ENCODE measurements around the gene SLC39A7.
"Not testable (repeated sequence)": the region's sequence is repeated elsewhere in the genome, so short reads cannot be mapped to it uniquely, and the experiment has no call there.

SLC39A7 gene

DNA sequence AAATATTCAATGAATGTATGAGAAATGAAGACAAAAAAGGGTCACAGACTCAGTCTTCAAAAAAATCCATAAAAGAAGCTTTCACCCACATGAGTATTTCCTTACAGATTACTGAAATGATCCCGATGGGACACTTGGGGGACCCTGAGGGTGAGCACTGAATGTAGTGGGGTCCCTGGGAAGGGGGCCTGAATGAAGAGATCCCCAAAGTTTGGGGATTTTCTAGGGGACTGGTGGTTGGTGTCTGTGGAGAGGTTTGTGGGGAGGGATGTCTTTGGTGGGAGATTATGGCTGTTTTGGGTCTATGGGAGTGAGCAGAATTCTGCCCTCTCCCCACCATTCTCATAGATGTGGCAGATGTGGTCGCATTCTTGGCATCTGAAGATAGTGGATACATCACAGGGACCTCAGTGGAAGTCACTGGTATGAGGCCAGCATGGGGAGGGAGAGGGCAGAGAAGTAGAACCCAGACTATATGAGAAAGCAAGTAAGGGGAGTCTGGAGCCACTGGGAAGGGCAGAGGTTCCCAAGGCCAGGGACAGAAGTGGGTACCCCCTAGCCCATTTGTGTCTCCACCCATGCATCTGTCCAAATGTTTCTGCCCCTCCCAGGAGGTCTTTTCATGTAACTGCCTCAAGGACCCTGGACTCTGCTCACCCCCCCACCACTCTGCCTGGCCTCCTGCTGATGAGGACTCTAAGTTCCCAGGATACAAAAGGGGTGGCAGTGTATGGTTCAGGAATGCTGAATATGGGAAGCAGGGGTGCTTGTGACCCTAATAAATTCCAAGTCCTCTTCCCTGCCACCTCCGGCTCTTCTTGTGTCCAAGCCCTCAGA, 5.6 kb downstream of the SLC39A7 start:
- no peak for DNase-seq

DNA sequence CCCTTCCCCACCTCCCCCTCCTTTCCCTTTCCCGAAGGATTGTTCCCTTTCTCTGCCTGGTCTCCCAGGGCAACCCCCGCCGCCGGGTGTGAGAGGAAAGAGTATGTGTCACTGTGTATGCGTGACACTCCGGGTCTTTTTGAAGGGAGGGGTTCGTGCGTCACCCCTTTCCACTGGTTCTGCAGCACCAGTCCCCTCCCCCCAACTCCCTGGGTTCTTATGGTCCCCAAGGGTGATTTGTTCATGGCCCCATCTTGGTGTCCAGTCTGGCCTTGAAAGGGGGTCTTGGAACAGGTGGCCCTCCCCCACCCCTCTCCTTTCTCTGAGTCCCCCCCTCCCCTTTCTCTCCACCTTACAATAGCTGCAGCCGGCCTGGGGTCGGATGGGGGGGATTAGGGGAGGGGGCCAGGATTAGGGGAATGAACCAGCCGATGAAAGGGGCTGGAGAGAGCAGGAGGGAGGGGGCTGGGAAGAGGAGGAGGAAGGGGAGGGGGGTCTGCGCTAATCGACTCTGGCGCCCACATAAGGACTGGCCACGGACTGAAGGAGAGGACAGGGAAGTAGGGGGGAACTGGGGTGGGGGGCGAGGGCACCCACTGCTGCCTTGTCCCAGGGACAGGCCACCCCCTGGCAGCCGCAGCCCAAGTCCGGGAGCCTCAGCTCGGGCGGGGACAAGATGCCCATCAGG, 6.3 kb downstream of the SLC39A7 start:
- DNase-seq: no peak

DNA sequence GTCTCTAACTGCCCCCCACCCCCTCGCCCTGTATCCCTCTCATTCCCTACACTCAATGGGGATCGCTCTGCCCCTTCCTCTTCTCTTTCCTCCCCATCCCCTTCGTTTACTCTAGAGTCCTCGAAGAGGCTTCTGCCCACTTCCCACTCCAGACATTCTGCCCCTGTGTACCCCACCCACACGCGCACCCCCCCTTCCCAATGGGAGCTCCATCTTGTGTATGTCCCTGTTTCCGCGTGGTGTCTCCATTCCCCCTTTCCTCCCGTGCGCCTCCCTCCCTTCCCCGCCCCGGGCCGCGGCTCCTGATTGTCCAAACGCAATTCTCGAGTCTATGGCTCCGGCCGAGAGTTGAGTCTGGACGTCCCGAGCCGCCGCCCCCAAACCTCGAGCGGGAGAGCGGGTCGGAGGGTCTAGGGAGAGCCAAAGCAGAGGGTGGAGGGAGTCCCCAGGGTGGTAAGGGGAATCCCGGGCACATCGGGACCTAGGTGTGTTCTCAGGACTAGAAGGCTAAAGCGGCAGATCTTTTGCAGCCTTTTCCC, 7.0 kb downstream of the SLC39A7 start:
- peak in 1 of 2 experiments; percentile 32 for DNase-seq

DNA sequence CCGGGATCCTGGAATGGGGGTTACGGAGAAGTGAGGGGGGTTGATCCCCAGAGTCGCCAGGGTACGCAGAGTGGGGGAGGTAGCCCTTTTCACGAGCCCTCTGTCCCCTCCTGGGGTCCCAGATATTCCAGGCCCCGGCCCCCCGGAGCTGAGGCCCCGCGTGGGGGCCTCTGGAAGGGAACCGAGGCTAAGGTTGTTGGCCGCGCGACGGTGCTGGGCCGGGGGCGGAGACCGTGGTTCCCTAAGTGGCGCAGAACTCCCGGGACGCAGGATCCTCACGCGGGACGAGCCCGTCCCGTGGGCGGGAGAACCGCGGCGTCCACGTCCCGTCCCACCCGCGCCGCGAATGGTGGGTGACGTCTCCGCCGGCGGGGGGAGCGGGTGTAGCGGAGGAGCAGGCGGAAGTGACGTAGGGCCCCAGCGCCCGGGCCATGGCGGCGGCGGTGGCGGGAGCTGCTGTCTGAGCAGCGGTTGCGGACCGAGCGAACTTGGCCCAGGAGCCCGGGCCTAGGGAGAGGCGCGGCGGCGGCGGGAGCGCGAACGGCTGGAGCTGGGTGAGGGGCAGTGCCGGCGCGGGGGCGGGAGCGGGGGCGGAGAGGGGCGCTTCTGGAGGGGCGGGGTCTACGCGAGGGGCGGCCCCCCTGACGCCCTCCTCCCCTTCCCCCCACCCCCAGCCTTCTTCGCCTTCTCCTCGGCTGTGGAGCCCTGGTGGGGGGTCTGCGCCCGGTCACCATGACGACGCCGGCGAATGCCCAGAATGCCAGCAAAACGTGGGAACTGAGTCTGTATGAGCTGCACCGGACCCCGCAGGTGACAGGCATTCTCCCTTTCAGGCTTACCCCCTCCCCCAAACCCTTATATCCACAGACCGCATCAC, 7.7 kb downstream of the SLC39A7 start, which contains the start of gene RING1:
RING1 (plus strand) TSS at position 410 of the 877 bp plus-strand sequence; CDS start at position 733, 323 bp downstream.
- DNase-seq: peak; percentile 38 to 72

DNA sequence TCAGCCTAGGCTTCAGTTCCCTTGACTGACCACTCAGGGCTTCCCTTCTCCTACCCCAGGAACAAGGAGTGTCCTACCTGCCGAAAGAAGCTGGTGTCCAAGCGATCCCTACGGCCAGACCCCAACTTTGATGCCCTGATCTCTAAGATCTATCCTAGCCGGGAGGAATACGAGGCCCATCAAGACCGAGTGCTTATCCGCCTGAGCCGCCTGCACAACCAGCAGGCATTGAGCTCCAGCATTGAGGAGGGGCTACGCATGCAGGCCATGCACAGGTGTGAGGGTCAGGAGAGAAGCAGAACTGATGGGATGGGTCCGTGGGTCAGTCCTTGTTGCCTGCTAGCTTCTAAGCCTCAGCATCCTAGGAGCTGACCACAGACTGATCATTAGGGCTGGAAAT, 9.2 kb downstream of the SLC39A7 start:
- DNase-seq: no peak

DNA sequence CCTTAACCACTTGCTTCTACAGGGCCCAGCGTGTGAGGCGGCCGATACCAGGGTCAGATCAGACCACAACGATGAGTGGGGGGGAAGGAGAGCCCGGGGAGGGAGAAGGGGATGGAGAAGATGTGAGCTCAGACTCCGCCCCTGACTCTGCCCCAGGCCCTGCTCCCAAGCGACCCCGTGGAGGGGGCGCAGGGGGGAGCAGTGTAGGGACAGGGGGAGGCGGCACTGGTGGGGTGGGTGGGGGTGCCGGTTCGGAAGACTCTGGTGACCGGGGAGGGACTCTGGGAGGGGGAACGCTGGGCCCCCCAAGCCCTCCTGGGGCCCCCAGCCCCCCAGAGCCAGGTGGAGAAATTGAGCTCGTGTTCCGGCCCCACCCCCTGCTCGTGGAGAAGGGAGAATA, 10.5 kb downstream of the SLC39A7 start:
- DNase-seq: no peak

DNA sequence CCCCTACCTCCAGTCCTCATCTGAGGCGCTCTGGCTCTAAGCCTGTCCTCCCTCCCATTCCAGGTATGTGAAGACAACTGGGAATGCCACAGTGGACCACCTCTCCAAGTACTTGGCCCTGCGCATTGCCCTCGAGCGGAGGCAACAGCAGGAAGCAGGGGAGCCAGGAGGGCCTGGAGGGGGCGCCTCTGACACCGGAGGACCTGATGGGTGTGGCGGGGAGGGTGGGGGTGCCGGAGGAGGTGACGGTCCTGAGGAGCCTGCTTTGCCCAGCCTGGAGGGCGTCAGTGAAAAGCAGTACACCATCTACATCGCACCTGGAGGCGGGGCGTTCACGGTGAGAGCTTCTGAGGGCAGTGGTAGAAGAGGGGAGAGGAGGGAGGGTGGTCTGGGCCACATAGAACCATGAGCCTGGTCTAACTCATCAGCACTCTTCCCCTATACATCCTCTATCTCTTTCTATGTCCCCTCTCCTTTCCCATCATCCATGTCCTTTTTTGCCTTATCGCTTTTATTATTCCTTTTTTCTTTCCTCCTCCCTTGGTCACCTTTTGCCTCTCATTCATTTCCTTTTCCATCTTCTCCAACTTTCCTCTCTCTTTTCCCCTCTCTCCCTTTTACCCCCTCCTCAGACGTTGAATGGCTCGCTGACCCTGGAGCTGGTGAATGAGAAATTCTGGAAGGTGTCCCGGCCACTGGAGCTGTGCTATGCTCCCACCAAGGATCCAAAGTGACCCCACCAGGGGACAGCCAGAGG, 11.2 kb downstream of the SLC39A7 start:
- DNase-seq: no peak

DNA sequence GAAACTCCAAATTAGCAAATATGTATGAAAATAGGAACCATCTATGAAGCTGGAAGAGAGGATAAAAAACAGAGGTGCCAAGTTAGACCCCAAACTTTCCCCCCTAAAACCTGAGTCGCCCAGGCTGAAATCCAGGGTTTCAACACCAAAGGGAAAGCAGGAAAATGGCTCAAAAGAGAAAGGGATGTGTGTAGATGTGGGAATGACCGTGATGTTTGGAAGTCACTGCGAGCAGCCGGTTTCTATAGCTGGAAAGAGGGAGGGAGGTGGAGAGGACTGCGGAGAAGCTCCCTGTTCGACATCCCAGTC, 12.1 kb downstream of the SLC39A7 start:
- DNase-seq: no peak

DNA sequence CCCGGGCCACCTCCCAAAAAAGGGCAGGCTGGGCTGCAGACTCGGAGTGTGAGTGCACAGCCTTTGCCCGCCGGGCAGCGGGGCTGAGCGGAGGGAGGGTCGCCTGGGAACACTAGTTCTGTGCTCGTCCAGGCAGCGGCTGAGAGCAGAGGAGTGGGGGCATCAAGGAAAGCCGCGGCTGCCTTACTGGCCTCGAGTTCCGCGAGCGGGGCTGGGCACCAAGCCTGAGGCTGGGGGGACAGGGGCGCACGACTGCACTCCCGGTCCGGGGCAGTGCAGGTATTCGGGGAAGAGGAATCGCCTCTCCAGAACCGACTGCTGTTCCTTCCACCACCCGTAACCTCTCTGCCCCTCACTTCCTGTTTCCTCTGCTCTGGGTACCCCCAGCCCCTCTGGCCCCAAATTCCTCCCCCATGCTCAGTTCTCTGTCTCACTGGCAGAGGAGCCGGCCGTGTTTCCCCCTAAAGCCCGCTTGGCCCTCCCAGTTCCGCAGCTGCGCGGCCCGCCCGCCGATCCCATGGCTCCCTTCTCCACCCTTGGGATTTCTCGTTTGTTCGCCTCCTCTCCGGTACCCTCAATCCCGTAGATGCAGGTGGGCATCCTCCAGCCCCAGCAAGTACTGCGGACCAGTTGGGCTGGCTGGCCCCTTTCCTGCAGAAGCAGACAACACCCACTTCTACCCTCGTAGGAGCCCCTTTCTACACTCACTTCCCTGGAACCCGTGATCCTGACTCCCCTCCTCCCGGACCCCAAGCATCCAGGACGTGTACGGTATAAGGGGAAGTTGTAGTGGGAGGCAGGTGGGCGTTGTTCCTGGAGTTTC, 12.7 kb downstream of the SLC39A7 start:
- DNase-seq: no peak

DNA sequence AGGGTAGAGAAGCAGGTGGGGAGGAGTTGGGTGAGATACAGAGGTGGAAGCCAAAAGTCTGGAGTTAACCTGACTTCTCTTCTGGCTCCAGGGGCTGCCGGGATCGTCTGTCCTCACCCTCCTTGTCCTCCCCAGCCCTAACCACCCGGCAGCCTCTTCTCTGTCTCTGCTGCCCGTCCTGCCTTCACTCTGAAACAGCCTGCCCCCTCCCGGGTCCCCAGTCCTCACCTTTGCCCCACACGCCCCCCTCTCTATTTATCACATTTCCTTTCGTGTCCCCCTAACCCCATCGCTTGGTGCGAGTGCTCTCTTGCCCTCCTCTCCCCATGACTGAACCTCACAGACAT, 13.3 kb downstream of the SLC39A7 start:
- no peak for DNase-seq

DNA sequence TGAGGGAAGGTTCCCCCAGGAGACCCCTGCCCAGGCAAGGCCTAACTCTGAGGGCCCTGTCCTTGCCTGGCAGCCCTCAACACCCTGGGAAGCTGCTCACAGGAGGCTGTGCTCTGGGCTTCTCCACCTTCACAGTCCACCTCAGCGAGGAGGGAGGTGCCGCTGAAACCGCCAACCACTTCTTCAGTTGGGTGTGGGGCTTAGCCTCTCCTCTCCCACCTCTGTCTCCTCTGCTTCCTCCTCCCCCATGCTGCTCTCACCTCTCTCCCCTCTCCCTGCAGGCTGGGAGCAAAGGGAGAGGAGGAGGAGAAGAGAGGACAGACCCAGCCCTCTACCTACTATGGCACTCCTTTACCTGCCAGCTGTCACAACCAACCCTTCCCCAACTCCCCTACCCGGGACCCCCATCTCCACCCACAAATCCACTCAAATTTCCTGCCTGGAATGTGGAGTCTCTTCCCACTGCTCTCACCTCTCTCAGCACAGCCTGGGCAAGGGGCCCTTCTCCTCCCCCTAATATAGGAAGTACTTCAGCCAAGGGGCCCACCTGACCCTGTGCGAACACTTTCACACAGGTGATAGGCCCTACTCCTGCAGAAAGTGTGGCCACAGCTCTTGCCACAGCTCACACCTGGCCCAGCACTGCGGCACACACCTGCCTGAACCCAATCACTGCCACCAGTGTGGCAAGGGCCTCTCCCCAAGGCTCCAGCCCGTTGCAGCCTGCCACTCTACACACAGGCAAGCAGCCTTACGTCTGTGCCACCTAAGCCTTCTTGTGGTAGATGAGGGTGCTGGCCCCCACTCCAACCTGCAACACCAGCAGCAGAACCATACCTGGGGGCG, 14.8 kb downstream of the SLC39A7 start:
- no peak for DNase-seq

DNA sequence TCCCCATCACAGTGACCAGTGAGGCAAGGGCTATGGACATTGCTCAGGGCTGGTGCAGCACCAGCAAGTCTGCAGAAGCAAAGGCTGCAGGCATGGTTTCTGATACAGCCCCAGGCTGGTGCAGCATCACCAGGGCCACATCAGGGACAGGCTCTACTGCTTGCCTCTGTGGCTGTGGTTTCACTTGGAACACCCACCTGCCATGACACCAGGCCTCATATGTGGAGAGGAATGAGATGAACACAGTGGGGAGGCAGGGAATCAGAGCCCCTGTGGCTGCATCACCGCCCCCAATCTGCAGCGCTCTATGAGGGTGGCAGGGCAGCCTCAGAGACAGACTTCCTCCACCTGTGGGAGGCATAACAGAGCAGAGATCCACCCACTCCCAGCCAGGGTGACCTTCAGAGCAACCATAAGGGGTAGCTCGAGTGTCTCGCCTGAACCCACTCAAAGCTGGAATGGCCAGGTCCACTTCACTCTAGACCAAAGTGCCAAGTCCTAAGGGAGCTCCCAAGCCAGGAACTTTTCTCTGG, 15.5 kb downstream of the SLC39A7 start:
- DNase-seq: no peak

DNA sequence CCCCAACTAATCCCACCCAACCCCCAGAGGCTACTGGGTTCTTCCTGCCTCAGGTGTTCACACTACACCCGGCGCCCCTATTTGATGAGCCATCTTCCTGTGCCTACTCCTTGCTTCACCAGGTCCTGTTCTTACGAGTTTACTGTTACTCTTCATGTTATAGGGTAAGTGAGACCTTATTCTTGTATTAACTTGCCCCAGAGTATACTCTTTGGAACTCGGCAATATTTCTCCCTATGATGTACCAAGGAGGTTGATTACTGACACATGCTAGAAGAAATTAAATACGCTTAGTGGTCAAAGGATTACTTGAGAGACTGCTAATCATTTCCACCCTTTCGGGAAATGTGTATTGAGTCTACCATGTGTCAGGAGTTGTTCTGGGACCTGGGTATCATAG, 16.6 kb downstream of the SLC39A7 start:
- DNase-seq: no peak

DNA sequence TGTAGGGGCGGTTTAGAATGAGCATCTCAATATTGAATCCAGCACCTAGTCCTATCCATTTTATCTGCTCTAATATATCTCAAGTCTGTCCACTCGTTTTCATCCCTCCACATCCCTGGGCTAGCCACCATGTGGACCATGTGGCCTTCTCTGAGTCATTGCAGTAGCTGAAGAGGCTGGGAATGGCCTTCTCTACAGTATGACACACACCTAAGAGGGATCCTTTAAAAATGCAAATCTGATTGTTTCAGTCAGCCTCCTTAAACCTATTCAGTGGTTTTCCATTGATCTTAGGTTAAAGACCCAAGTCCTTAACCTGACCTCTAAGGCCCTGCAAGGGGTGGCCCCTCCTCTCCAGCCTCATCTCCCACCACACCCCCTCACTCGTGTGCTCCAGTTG, 17.0 kb downstream of the SLC39A7 start:
- DNase-seq: no peak

DNA sequence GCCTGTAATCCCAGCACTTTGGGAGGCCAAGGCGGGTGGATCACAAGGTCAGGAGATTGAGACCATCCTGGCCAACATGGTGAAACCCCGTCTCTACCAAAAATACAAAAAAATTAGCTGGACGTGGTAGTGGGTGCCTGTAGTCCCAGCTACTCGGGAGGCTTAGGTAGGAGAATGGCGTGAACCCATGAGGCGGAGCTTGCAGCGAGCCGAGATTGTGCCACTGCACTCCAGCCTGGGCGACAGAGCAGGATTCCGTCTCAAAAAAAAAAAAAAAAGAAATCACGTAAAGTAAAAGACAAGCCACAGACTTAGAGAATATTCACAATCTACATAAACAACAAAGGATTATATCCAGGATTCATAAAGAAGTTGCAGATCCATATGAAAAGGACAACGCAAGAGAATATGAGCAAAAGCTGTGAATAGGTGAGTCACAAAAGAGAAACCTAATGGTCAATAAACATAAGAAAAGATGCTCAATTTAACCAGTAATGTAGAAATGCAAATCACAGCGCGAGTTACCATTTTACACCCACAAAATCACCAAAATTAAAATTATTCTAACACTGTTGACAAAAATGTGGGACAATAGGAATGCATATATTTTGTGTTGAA, 25.9 kb downstream of the SLC39A7 start:
- not testable (repeated sequence) for DNase-seq

DNA sequence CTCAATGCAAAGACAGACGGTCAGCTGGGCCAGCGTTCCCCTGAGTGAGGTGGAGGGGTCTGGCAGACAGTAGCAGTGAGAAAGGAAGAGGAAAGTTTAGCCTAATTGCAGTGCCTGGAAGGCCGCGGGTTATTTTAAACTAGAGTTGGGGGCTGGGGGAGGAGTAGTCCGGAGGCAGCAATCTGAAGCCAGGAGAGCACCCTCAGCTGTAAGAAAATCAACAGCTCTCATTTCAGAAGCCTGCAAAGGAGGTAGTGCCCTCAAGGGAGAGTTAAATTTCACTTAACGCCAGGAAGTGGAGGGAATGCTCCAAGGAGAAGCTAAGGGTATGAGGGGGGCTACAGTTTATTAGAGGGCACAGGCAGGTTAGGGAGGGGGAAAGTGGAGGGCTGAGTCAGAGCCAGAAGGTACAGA, 34.6 kb downstream of the SLC39A7 start:
- no peak for DNase-seq

DNA sequence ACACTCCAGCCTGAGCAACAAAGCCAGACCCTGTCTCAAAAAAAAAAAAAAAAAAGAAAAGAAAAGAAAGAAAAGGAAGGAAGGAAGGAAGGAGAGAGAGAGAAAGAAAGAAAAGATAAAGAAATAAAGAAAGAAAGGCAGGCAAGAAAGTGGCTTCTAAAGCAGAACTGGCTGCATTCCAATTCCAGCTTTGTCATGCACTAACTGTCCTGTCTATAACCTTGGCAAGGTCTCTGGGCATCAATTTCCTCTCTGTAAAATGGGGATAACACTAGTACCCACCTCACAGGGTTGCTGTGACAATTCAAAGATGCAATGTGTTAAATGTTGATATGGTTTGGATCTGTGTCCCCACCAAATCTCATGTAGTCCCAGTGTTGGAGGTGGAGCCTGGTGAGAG, 35.7 kb downstream of the SLC39A7 start:
- DNase-seq: no peak

DNA sequence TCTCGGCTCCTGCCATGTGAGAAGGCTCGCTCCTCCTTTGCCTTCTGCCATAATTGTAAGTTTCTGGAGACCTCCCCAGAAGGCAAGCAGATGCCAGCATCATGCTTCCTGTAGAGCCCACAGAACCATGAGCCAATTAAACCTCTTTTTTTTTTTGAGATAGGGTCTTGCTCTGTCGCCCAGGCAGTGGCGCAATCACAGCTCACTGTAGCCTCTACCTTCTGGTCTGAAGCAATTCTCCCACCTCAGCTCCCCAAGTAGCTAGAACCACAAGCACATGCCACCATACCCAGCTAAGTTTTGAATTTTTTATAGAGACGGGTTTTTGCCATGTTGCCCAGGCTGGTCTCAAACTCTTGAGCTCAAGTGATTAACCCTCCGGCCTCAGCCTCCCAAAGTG, 36.2 kb downstream of the SLC39A7 start:
- no peak for DNase-seq

DNA sequence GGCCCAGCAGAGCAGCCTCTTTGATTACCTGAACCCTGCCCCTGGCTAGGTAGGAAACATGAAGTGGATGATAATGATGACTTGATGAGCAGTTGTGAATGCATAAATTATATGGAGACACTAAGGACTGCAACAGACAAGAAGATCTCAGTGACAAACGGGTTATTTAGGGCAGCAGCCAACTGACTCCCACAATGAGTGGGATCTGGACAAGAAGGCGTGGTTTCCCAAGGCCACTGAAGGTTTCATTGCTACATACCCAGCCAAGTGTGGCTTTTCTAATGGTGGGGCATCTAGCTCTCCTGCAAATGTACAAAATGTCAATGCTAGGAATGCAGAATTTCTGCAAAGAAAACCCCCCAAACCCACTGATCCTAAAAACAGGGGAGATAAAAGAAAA, 37.1 kb downstream of the SLC39A7 start:
- DNase-seq: no peak

DNA sequence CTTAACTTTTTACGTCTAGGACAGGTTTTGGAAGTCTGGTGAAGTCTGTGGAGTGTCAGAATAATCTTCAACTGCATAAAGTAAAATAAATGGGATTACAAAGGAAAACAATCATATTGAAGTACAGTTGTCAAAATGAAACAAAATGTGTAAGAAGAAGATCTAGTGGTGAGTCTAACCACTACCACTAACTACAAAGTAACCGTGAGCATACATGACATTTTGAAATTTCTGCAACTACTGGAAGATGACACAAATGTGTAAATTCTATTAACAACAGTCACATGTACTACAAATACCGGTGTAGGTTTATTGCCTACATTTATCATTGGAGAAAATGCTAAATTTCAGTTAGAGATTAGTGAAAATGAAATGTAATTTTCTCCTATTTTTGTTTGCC, 41.3 kb downstream of the SLC39A7 start:
- no peak for DNase-seq

Measured in SW 1271 (cell line).